Measurements from ENCODE around the gene ABLIM1. TPM values are rescaled to one million over a fixed set of nuclear protein-coding genes. Genes with fewer than 3 reads are reported as not detected.

ABLIM1 gene
- polyA plus RNA-seq, 1 donor from 2014 or later = 10.1 TPM

- Histone ChIP-seq H4K20me1 (ENCODE audit: insufficient read depth) (no peaks in the 10 kb centered on the region), H3K27ac (ENCODE audit: low read length) (no peak overlapping the region), H3K27me3 (ENCODE audit: insufficient read depth, low read depth, low read length) (no peaks in the 10 kb centered on the region), H3K36me3 (ENCODE audit: insufficient read depth, low read length) (no peaks in the 10 kb centered on the region), H3K4me2 (ENCODE audit: low read length) (no peak overlapping the region), H3K4me3 (ENCODE audit: low read length) (no peak overlapping the region), H3K9ac (ENCODE audit: low read length) (no peak overlapping the region), H3K79me2 (replicated peaks; ENCODE audit: insufficient read depth, low read length) (no peaks in the 10 kb centered on the region), H3F3A (ENCODE audit: insufficient read depth, low read length, poor library complexity, severe bottlenecking) (no peaks in the 10 kb centered on the region), H2AFZ (ENCODE audit: low read depth, low read length) (no peak overlapping the region), H3K9me3 (ENCODE audit: low read length) (no peaks in the 10 kb centered on the region), H3K9me2 (ENCODE audit: insufficient read depth, low read length) (no peaks in the 10 kb centered on the region)
- TF ChIP-seq EZH2 (IDR thresholded peaks at IDR 0.05; ENCODE audit: borderline replicate concordance, insufficient read depth, low read length, poor library complexity, severe bottlenecking) = no peak
- TF ChIP-seq MXI1 (conservative IDR thresholded peaks at IDR 0.05; ENCODE audit: poor library complexity, severe bottlenecking) = no peak
These were observed 33.4 kb upstream of the ABLIM1 start for GRCh38 chr10:114691442-114691941.

GRCh38 chr10:114688786-114689185, 30.7 kb upstream of the ABLIM1 start:
- TF ChIP-seq SMC3 (conservative IDR thresholded peaks at IDR 0.05; ENCODE audit: poor library complexity) (no peak), MXI1 (conservative IDR thresholded peaks at IDR 0.05; ENCODE audit: poor library complexity, severe bottlenecking) (no peak), EP300 (conservative IDR thresholded peaks at IDR 0.05; ENCODE audit: poor library complexity, severe bottlenecking) (no peak), EZH2 (IDR thresholded peaks at IDR 0.05; ENCODE audit: borderline replicate concordance, insufficient read depth, low read length, poor library complexity, severe bottlenecking) (no peak), TAF1 (IDR thresholded peaks at IDR 0.05; ENCODE audit: low read depth) (no peak), RAD21 (conservative IDR thresholded peaks at IDR 0.05) (no peak)
- TF ChIP-seq, protein P1, sequence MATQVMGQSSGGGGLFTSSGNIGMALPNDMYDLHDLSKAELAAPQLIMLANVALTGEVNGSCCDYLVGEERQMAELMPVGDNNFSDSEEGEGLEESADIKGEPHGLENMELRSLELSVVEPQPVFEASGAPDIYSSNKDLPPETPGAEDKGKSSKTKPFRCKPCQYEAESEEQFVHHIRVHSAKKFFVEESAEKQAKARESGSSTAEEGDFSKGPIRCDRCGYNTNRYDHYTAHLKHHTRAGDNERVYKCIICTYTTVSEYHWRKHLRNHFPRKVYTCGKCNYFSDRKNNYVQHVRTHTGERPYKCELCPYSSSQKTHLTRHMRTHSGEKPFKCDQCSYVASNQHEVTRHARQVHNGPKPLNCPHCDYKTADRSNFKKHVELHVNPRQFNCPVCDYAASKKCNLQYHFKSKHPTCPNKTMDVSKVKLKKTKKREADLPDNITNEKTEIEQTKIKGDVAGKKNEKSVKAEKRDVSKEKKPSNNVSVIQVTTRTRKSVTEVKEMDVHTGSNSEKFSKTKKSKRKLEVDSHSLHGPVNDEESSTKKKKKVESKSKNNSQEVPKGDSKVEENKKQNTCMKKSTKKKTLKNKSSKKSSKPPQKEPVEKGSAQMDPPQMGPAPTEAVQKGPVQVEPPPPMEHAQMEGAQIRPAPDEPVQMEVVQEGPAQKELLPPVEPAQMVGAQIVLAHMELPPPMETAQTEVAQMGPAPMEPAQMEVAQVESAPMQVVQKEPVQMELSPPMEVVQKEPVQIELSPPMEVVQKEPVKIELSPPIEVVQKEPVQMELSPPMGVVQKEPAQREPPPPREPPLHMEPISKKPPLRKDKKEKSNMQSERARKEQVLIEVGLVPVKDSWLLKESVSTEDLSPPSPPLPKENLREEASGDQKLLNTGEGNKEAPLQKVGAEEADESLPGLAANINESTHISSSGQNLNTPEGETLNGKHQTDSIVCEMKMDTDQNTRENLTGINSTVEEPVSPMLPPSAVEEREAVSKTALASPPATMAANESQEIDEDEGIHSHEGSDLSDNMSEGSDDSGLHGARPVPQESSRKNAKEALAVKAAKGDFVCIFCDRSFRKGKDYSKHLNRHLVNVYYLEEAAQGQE (IDR thresholded peaks at IDR 0.05; ENCODE audit: borderline replicate concordance) = no peak
- TF ChIP-seq, protein P2, sequence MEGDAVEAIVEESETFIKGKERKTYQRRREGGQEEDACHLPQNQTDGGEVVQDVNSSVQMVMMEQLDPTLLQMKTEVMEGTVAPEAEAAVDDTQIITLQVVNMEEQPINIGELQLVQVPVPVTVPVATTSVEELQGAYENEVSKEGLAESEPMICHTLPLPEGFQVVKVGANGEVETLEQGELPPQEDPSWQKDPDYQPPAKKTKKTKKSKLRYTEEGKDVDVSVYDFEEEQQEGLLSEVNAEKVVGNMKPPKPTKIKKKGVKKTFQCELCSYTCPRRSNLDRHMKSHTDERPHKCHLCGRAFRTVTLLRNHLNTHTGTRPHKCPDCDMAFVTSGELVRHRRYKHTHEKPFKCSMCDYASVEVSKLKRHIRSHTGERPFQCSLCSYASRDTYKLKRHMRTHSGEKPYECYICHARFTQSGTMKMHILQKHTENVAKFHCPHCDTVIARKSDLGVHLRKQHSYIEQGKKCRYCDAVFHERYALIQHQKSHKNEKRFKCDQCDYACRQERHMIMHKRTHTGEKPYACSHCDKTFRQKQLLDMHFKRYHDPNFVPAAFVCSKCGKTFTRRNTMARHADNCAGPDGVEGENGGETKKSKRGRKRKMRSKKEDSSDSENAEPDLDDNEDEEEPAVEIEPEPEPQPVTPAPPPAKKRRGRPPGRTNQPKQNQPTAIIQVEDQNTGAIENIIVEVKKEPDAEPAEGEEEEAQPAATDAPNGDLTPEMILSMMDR (IDR thresholded peaks at IDR 0.05; ENCODE audit: poor library complexity, severe bottlenecking) = no peak
- Histone ChIP-seq H3K9ac (ENCODE audit: low read length) (no peak overlapping the region), H3K36me3 (ENCODE audit: insufficient read depth, low read length) (no peaks in the 10 kb centered on the region), H3K9me2 (ENCODE audit: insufficient read depth, low read length) (no peaks in the 10 kb centered on the region), H3K27ac (ENCODE audit: low read length) (no peak overlapping the region), H3K9me3 (ENCODE audit: low read length) (no peaks in the 10 kb centered on the region), H3K4me3 (ENCODE audit: low read length) (no peak overlapping the region), H3K27me3 (ENCODE audit: insufficient read depth, low read depth, low read length) (no peaks in the 10 kb centered on the region), H4K20me1 (ENCODE audit: insufficient read depth) (no peaks in the 10 kb centered on the region), H3K4me2 (ENCODE audit: low read length) (no peak overlapping the region), H3K79me2 (replicated peaks; ENCODE audit: insufficient read depth, low read length) (no peaks in the 10 kb centered on the region), H3F3A (ENCODE audit: insufficient read depth, low read length, poor library complexity, severe bottlenecking) (no peaks in the 10 kb centered on the region), H2AFZ (ENCODE audit: low read depth, low read length) (no peak overlapping the region)

DNA sequence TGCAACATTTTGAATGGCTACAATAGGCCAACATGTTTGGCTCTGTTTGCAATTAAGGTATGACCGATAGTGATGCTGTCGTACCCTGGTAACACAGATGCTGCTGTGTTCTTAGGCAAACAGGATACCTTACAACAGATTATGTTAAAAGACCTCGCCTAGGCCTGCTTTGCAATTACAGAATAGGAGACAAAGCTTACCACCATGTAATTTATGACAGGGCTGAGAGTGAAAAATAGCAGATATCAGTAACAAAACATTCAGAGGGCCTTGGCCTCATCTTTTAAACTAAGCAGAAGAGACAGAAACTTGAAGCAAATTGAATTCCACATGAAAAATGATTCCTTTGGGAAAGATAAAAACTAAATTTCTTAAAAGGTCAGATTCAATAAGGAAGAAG, 29.4 kb upstream of the ABLIM1 start:
- Histone ChIP-seq H3K4me3 (ENCODE audit: low read length) (no peak overlapping the region), H3K9me3 (ENCODE audit: low read length) (no peaks in the 10 kb centered on the region), H3K4me2 (ENCODE audit: low read length) (no peak overlapping the region), H3K36me3 (ENCODE audit: insufficient read depth, low read length) (no peaks in the 10 kb centered on the region), H4K20me1 (ENCODE audit: insufficient read depth) (no peaks in the 10 kb centered on the region), H2AFZ (ENCODE audit: low read depth, low read length) (no peak overlapping the region), H3F3A (ENCODE audit: insufficient read depth, low read length, poor library complexity, severe bottlenecking) (no peaks in the 10 kb centered on the region), H3K79me2 (replicated peaks; ENCODE audit: insufficient read depth, low read length) (no peaks in the 10 kb centered on the region), H3K27ac (ENCODE audit: low read length) (no peak overlapping the region), H3K27me3 (ENCODE audit: insufficient read depth, low read depth, low read length) (no peaks in the 10 kb centered on the region), H3K9ac (ENCODE audit: low read length) (no peak overlapping the region), H3K9me2 (ENCODE audit: insufficient read depth, low read length) (no peaks in the 10 kb centered on the region)
- TF ChIP-seq, protein P2 (IDR thresholded peaks at IDR 0.05; ENCODE audit: poor library complexity, severe bottlenecking) = no peak
- TF ChIP-seq, protein P1 (IDR thresholded peaks at IDR 0.05; ENCODE audit: borderline replicate concordance) = no peak
- no peak for TF ChIP-seq EP300 (conservative IDR thresholded peaks at IDR 0.05; ENCODE audit: poor library complexity, severe bottlenecking)
- no peak for TF ChIP-seq MXI1 (conservative IDR thresholded peaks at IDR 0.05; ENCODE audit: poor library complexity, severe bottlenecking)
- TF ChIP-seq EZH2 (IDR thresholded peaks at IDR 0.05; ENCODE audit: borderline replicate concordance, insufficient read depth, low read length, poor library complexity, severe bottlenecking) = no peak
- no peak for TF ChIP-seq TAF1 (IDR thresholded peaks at IDR 0.05; ENCODE audit: low read depth)
- no peak for TF ChIP-seq SMC3 (conservative IDR thresholded peaks at IDR 0.05; ENCODE audit: poor library complexity)
- no peak for TF ChIP-seq POLR2AphosphoS5 (IDR thresholded peaks at IDR 0.05)
- TF ChIP-seq RAD21 (conservative IDR thresholded peaks at IDR 0.05) = no peak
